GM12875 (cell line): ENCODE data around the gene ZHX3.

Experiments used
- H3K4me3 ChIP-seq: one replicate; pipeline ENCODE4 v1.5.1; 2011; ENCODE audit warnings: low read depth, low read length, control low read depth
- CTCF ChIP-seq: IDR thresholded peaks from 2 replicates; pipeline ENCODE4 v1.5.1; 2011; ENCODE audit warnings: low read depth, mild to moderate bottlenecking, control low read depth, inconsistent platforms, low read length, moderate library complexity, borderline replicate concordance; ENCODE audit not compliant: insufficient read depth

The ZHX3 gene

GRCh38 chr20:41161886-41162285 lies 155.6 kb downstream of the ZHX3 start:
- no peak for TF ChIP-seq CTCF
- no peak overlapping the region for H3K4me3 ChIP-seq

GRCh38 chr20:41160686-41161085 lies 156.8 kb downstream of the ZHX3 start:
- no peak for TF ChIP-seq CTCF
- no peak overlapping the region for H3K4me3 ChIP-seq

- TF ChIP-seq CTCF, result no peak
- H3K4me3 ChIP-seq, result no peak overlapping the region
Measured at GRCh38 chr20:41159547-41159946, 158.0 kb downstream of the ZHX3 start.

- TF ChIP-seq CTCF, result no peak
- no peak overlapping the region for H3K4me3 ChIP-seq
Measured at GRCh38 chr20:41158082-41158625, 159.4 kb downstream of the ZHX3 start.

GRCh38 chr20:41155261-41155660 lies 162.3 kb downstream of the ZHX3 start:
- no peak overlapping the region for H3K4me3 ChIP-seq
- TF ChIP-seq CTCF, result no peak

- no peak for TF ChIP-seq CTCF
- no peak overlapping the region for H3K4me3 ChIP-seq
Measured at GRCh38 chr20:41154436-41155176, 162.9 kb downstream of the ZHX3 start.

- H3K4me3 ChIP-seq, result no peak overlapping the region
- TF ChIP-seq CTCF, result no peak
Measured at GRCh38 chr20:41152108-41152757, 165.3 kb downstream of the ZHX3 start.
